Measurements from ENCODE around the gene ZPR1. TPM values are rescaled to one million over a fixed set of nuclear protein-coding genes. Genes with fewer than 3 reads are reported as not detected.

Gene ZPR1
- total and polyA plus RNA-seq, 2 of the 4 experiments (the other 2 are of a cell fraction): 40.8 to 52.0 TPM

- H2AFZ ChIP-seq (replicated peaks; ENCODE audit: low read length, poor library complexity): no peak overlapping the region
- no peak overlapping the region for H2BK20ac ChIP-seq (ENCODE audit: low read depth, low read length)
- H3K4ac ChIP-seq (ENCODE audit: low read depth, low read length): peak overlapping the region; percentile 81; the same call in 1 of the 2 replicates
- TF ChIP-seq, protein P1, sequence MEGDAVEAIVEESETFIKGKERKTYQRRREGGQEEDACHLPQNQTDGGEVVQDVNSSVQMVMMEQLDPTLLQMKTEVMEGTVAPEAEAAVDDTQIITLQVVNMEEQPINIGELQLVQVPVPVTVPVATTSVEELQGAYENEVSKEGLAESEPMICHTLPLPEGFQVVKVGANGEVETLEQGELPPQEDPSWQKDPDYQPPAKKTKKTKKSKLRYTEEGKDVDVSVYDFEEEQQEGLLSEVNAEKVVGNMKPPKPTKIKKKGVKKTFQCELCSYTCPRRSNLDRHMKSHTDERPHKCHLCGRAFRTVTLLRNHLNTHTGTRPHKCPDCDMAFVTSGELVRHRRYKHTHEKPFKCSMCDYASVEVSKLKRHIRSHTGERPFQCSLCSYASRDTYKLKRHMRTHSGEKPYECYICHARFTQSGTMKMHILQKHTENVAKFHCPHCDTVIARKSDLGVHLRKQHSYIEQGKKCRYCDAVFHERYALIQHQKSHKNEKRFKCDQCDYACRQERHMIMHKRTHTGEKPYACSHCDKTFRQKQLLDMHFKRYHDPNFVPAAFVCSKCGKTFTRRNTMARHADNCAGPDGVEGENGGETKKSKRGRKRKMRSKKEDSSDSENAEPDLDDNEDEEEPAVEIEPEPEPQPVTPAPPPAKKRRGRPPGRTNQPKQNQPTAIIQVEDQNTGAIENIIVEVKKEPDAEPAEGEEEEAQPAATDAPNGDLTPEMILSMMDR (conservative IDR thresholded peaks at IDR 0.05; ENCODE audit: low read depth, low read length): no peak
- TF ChIP-seq CHD1 (IDR thresholded peaks at IDR 0.05; ENCODE audit: low read depth, low read length) (no peak), ELK1 (IDR thresholded peaks at IDR 0.05; ENCODE audit: borderline replicate concordance, low read depth, low read length) (no peak), CEBPB (IDR thresholded peaks at IDR 0.05; ENCODE audit: low read depth, low read length) (no peak), MAFK (IDR thresholded peaks at IDR 0.05; ENCODE audit: low read depth, low read length) (no peak), FOS (IDR thresholded peaks at IDR 0.05; ENCODE audit: low read depth, low read length) (no peak), BHLHE40 (IDR thresholded peaks at IDR 0.05; ENCODE audit: low read depth, low read length) (no peak), SMC3 (IDR thresholded peaks at IDR 0.05; ENCODE audit: low read depth, low read length) (no peak), RAD21 (IDR thresholded peaks at IDR 0.05; ENCODE audit: low read length) (no peak), RCOR1 (IDR thresholded peaks at IDR 0.05; ENCODE audit: insufficient replicate concordance, low read length) (no peak), NFE2L2 (IDR thresholded peaks at IDR 0.05; ENCODE audit: low read depth, low read length) (no peak)
- peak overlapping the region; percentile 8; the same call in 1 of the 2 replicates for H3K56ac ChIP-seq (ENCODE audit: extremely low read depth, insufficient read depth, low read length)
- H2BK15ac ChIP-seq (ENCODE audit: low read depth, low read length): no peak overlapping the region
- peaks cover 20% of the 10 kb centered on the region; the same call in 1 of the 2 replicates for H3K9me1 ChIP-seq (ENCODE audit: insufficient read depth, low read length)
- peak overlapping the region; percentile 97 for H3K4me2 ChIP-seq (ENCODE audit: low read depth, low read length)
- in situ Hi-C loops (cut with MboI; ENCODE audit: low sequenced_read_pairs): loop anchor here (5.0 kb wide), 1 partner anchor 445 kb away; the partner anchor contains the start of genes PCSK7 and RNF214
- no peak overlapping the region for H4K5ac ChIP-seq (ENCODE audit: low read depth, low read length)
- H3K9me3 ChIP-seq (ENCODE audit: control insufficient read depth, insufficient read depth, low read length): no peaks in the 10 kb centered on the region
- ChIA-PET CTCF (interaction anchor here (1.0 to 1.3 kb wide), 2 partner anchors 49 to 319 kb away, joined by 3 to 5 read pairs; no protein-coding TSS in a partner anchor), POLR2A (ENCODE audit: unreplicated experiment) (no interaction called here)
- H2AK5ac ChIP-seq (ENCODE audit: low read depth, low read length): peak overlapping the region; percentile 54; the same call in 1 of the 2 replicates
- BruUV-seq (replicated peaks): no TSS peak
- no peak overlapping the region for H3K27ac ChIP-seq (ENCODE audit: insufficient read depth, low read length)
- H3K23ac ChIP-seq (ENCODE audit: low read depth, low read length): peak overlapping the region; percentile 83
- H3K79me1 ChIP-seq (ENCODE audit: low read depth in 1 of 2, low read length in 2 of 2): peaks cover 40 to 57% of the 10 kb centered on the region in 2 experiments
- intact Hi-C loops (cut with micrococcal nuclease): no loop called here
- no peak overlapping the region for H3K18ac ChIP-seq (ENCODE audit: low read depth, low read length)
- no peak for DNase-seq
- H2BK120ac ChIP-seq (ENCODE audit: low read depth, low read length): no peak overlapping the region
- 0 out of 2 replicates have a peak, but pooled peaks cover 4% of the 10 kb centered on the region for H4K20me1 ChIP-seq (ENCODE audit: insufficient read depth, low read length)
- H3K9ac ChIP-seq (ENCODE audit: low read depth, low read length): peak overlapping the region; percentile 94
- H4K91ac ChIP-seq (ENCODE audit: insufficient read depth, low read depth, low read length): no peak overlapping the region
- H3K27me3 ChIP-seq (ENCODE audit: control insufficient read depth, insufficient read depth, low read length): no peaks in the 10 kb centered on the region
- ATAC-seq (ENCODE audit: low read depth): no peak
- H3K14ac ChIP-seq (replicated peaks; ENCODE audit: low read depth, low read length): peak overlapping the region; percentile 57
- peaks cover 8% of the 10 kb centered on the region for H3K4me1 ChIP-seq (ENCODE audit: control insufficient read depth, insufficient read depth, low read length)
- H3K4me3 ChIP-seq (ENCODE audit: insufficient read depth, low read depth, low read length): peak overlapping the region; percentile 67
- peaks cover 34% of the 10 kb centered on the region for H3K36me3 ChIP-seq (ENCODE audit: control insufficient read depth, insufficient read depth, low read length)
- dilution Hi-C loops (cut with HindIII; ENCODE audit: low sequenced_read_pairs, unreplicated experiment): no loop called here
- no CpG with 5 or more reads among the region's 5 CpGs for WGBS, 2 experiments (ENCODE audit: extremely low coverage in 2 of 2, insufficient read length in 1 of 2)
- no peak overlapping the region for H2BK5ac ChIP-seq (ENCODE audit: low read depth, low read length, poor library complexity, severe bottlenecking)
- peak overlapping the region; percentile 92 for H2AK9ac ChIP-seq (replicated peaks; ENCODE audit: low read depth, low read length, poor library complexity)
- H4K8ac ChIP-seq (ENCODE audit: low read depth in 2 of 2, low read length in 2 of 2): peak overlapping the region; percentile 70 to 98; a peak in 1 of 4 replicates
Observed at GRCh38 chr11:116786966-116787365, 857 bp downstream of the ZPR1 start.
